ENCODE data around the gene LGMN.
"Not testable (repeated sequence)": the region's sequence is repeated elsewhere in the genome, so short reads cannot be mapped to it uniquely, and the experiment has no call there.

The LGMN gene

DNA sequence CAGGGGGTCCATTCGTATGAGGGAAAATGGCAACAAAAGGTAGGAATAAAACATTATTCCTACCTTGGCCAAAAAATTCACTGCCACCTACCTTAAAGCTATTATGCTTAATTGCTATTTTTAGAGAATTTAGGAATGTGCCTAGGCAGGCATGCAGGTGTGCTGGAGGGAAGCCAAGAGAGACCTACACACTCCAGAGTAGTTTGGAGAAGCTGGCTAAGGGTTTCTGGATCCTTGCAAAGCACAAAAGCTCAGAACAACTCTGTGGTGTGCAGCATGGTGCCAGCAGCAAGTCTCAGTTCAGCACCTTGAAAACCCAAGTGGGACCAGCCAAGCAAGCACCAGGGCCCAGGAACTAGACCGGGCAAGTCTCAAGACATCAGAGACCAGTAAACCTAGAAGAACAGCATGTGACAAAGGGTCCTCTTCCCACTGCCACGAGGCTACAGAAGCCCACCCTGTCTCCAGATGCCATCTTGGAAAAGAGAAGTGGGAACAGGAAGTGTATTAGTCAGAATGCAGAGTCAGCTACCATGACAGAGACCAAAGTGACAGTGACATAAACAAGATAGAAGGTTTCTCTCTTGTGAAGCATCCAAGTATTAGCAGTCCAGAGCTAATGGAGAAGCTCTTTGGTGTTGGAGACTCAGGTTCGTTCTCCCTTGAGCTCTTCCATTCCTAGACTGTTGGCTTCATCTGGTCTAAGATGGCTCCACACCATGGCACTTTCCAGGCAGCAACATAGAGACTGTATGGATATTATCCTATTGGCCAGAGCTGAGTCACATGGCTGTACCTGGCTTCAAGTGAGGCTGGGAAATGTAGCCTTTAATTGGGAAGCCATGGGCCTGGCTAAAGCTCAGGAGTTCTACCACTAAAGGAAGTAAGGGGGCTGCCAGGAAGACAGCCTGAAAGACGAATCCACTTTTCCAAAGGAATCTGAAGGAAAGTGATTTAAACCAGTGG, 15.5 kb upstream of the LGMN start:
- DNase-seq; in situ Hi-C loops (cut with MboI; ENCODE audit: low pct_unique_long_range_greater_than_20kb, low sequenced_read_pairs): not testable (repeated sequence)

DNA sequence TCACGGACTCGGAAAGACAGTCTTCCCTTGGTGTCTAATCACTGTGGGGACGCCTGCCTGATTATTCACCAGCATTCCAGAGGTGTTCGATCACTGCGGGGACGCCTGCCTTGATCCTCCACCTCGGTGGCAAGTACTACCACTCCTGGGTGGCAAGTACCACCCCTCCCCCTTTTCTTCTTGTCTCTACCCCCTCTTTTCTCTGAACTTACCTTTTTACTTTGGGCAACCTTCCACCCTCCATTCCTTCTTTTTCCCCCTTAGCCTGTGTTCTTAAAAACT, 12.0 kb upstream of the LGMN start:
- no peak for DNase-seq
- in situ Hi-C loops (cut with MboI; ENCODE audit: low pct_unique_long_range_greater_than_20kb, low sequenced_read_pairs): no loop called here

DNA sequence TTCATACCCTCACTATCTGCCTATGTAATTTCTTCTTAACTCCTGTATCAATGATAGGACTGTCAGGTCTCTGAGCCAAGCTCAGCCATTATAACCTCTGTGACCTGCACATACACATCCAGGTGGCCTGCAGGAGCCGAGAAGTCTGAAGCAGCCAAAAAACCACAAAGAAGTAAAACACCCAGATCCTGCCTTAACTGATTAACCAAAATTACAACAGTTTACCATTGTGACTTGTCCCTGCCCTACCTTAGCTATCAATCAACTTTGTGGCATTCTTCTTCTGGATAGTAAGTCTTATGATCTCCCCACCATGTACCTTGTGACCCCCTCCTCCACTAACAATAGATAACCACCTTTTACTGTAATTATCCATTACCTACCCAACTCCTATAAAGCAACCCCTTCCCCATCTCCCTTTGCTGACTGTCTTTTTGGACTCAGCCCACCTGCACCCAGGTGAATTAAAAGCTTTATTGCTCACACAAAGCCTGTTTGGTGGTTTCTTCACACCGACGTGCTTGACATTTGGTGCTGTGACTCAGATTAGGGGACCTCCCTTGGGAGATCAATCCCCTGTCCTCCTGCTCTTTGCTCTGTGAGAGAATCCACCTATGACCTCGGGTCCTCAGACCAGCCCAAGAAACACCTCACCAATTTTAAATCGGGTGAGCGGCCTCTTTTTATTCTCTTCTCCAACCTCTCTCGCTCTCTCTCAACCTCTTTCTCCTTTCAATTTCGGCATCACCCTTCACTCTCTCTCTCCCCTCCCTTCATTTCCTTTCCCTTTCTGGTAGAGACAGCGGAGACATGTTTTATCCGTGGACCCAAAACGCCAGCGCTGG, 11.5 kb upstream of the LGMN start:
- in situ Hi-C loops (cut with MboI; ENCODE audit: low pct_unique_long_range_greater_than_20kb, low sequenced_read_pairs): no loop called here
- DNase-seq: no peak

DNA sequence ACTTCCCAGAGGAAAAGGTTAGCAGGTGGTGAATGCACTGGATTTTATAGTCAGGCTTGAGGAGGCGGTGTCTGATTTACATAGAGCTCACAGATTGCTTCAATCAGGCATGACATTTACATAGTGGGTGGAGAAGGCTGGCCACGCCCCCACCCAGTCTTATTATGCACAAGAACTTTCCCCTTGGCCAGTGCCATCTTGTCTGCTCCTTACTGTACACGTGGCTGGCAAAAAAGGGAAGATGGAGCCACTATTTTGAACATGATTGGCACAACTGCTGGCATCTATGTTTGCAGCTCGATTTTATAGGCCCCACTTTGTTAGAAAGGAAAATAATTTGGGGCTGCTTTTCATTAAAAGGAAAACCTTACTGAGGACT, 10.9 kb upstream of the LGMN start:
- peak; percentile 69 for DNase-seq

DNA sequence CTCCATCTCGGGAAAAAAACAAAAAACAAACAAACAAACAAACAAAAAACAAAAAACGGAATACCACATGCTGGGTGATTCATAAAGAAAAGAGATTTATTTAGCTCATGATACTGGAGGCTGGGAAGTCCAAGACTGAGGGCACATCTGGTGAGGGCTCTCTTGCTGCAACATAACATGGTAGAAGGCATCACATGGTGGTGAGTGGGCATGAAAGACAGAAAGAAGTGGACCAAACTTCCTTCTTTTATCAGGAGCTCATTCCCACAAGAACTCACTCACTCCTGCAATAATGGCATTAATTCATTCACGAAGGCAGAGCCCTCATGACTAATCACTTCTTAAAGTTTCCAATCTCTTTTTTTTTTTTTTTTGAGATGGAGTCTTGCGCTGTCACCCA, 8.0 kb upstream of the LGMN start:
- in situ Hi-C loops (cut with MboI; ENCODE audit: low pct_unique_long_range_greater_than_20kb, low sequenced_read_pairs): no loop called here
- DNase-seq: no peak

More for the DNA sequence above, 10.9 kb upstream of the LGMN start:
- in situ Hi-C loops (cut with MboI; ENCODE audit: low pct_unique_long_range_greater_than_20kb, low sequenced_read_pairs): no loop called here

DNA sequence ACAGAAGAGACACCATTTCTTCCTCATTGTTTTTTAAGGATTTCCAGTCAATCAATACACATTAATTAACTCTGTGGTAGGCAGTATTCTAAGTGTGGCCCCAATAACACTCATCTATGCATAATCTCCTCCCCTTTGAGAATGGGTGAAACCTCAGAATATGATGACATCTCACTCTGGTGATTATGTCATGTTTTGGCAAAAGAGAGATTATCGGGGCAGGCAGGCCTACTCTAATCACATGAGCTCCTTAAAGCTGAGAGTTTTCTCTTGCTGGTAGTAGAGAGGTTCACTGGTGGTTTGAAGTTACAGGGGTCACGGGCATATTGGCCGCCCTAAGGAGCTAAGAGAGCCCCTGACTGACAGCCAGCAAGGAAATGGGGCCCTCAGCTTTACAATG, 7.1 kb upstream of the LGMN start:
- in situ Hi-C loops (cut with MboI; ENCODE audit: low pct_unique_long_range_greater_than_20kb, low sequenced_read_pairs): no loop called here
- DNase-seq: no peak

DNA sequence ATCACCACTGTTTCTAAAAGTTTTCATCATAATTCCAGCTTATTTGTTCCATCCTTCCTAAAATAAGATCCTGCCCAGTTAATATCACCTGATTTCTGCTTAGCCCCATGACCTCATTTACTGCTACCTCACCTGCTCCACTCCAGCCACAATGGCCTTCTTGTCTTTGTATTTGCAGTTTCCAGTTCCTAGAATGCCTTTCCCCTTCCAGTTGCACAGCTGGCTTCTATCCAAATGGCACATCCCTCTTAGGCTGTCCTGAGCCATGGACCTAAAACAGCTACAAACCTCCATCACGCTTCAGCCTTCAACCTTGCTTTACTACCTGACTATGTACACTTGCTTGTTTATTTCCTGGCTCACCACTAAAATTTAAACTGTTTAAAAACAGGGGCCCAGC, 6.5 kb upstream of the LGMN start:
- no peak for DNase-seq
- in situ Hi-C loops (cut with MboI; ENCODE audit: low pct_unique_long_range_greater_than_20kb, low sequenced_read_pairs): no loop called here

DNA sequence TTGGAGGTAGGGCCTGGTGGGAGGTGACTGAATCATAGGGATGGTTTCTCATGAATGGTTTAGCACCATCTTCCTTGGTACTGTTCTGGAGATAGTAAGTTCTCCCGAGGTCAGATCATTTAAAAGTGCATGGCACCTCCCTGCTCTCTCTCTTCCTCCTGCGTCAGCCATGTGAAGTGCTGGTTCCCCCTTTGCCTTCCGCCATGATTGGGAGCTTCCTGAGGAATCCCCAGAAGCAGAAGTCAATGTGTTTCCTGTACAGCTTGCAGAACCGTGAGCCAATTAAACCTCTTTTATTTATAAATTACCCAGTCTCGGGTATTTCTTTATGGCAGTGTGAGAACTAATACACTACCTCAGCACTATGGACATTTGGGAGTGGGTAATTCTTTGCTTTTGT, 4.8 kb upstream of the LGMN start:
- peak; percentile 82 for DNase-seq
- in situ Hi-C loops (cut with MboI; ENCODE audit: low pct_unique_long_range_greater_than_20kb, low sequenced_read_pairs): no loop called here

DNA sequence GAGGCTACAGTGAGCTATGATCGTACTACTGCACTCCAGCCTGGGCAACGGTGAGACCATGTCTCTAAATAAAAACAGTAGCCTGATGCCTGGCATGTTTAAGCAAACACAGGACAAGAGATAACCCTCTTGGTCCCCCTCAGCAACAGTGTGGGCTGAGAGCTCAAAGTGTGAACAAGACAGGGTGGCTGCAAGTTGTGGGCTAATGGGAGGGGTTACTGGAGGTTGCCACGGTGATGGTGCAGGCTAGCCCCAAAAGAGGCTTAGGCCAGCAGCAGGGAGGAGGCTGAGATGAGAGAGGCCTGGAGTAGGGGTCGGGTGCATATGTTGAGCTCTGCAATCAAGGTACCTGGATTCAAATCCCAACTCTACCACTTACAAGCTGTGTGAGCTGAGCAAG, 3.4 kb upstream of the LGMN start:
- in situ Hi-C loops (cut with MboI; ENCODE audit: low pct_unique_long_range_greater_than_20kb, low sequenced_read_pairs): no loop called here
- no peak for DNase-seq

DNA sequence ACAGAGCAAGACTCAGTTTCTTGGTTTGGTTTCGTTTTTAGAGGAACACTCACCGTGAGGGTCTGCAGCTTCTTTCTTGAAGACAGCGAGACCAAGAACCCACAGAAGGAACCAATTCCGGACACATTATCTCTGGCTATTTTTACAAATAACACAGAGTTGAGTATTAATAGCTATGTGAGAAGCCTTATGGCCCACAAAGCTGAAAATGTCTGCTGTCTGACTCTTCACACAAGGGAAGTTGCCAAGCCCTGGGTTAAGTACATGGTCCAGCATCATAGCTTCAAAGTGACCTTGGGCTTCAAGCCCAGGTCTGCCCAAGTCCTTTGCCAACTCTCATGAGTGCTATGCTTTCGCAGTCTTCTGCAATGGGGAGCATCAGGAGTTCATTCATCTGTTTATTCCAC, 2.6 kb upstream of the LGMN start:
- no peak for DNase-seq
- in situ Hi-C loops (cut with MboI; ENCODE audit: low pct_unique_long_range_greater_than_20kb, low sequenced_read_pairs): no loop called here

DNA sequence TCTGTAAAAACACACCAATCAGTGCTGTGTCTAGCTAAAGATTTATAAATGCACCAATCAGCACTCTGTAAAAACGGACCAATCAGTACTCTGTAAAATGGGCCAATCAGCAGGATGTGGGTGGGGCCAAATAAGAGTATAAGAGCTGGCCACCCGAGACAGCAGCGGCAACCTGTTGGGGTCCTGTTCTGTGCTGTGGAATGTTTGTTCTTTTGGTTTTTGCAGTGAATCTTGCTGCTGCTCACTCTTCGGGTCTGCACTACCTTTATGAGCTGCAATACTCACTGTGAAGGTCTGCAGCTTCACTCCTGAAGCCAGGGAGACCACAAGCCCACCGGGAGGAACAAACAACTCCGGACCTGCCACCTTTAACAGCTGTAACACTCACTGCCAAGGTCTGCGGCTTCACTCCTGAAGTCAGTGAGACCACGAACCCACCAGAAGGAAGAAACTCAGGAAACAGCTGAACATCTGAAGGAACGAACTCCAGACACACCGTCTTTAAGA, 1.8 kb upstream of the LGMN start:
- in situ Hi-C loops (cut with MboI; ENCODE audit: low pct_unique_long_range_greater_than_20kb, low sequenced_read_pairs): not testable (repeated sequence)
- DNase-seq: peak; percentile 70

DNA sequence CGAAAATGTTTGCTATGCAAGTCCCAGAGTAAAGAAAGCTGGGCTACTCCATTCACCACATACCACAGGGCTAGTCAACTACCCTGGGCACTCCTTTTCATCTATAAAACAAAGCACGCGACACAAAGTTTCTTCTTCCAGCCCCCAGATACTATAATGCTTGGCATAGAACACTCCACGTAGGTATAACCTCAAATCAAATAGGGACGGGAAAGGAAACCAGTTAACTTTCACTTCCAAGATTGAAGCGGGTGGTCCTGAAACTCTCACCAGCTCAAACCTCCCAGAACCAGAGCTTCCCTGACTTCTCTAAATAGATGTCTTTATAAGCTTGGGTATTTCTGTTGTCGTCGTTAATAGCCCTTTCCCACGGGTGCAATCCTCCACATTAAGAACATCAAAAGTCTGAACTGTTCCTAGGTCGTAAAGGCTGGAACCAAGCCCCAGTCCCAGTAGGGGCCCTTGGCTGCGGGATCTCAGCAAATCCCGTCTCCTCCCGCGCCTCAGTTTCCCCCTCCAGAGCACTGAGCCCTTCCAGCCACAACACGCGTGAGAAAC, 647 bp downstream of the LGMN start:
- DNase-seq: no peak
- in situ Hi-C loops (cut with MboI; ENCODE audit: low pct_unique_long_range_greater_than_20kb, low sequenced_read_pairs): no loop called here

DNA sequence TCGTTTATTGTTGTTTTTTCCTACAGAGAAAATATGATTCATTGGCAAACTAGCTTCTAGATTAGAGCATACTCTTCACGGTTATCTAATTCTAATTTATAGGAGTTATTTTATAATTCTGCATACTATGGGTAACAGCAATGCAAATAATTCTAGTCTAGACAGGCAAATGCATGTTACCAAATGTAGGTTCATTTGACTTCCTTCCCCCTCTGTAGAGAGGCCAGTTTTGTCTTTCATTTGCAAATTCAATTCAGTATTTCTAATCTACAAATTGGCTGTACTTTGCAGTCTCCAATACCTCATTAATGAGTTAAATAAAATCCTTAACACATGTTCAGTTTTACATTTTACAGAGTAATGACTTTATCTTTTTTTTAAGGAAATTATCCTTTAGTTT, 4.2 kb downstream of the LGMN start:
- DNase-seq: no peak
- in situ Hi-C loops (cut with MboI; ENCODE audit: low pct_unique_long_range_greater_than_20kb, low sequenced_read_pairs): no loop called here

DNA sequence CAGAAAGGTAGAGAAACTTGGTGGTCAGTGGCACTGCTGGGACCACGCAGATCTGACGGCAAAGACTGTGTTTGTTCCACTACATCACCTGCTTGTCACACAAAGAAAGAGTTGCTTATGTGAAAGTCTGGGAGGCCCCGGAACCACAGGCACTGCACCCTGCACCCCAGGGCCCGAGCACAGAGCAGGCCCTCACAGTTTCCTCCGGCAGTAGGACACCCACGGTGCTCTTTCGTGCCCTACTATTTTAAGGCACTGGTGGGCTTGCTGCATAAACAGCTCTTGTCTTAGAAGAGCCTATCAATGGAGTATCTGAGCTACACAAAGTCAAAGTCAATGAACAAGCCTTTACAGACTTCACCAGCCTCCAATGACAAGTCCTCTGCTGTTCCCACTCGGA, 8.0 kb downstream of the LGMN start:
- in situ Hi-C loops (cut with MboI; ENCODE audit: low pct_unique_long_range_greater_than_20kb, low sequenced_read_pairs): no loop called here
- no peak for DNase-seq

DNA sequence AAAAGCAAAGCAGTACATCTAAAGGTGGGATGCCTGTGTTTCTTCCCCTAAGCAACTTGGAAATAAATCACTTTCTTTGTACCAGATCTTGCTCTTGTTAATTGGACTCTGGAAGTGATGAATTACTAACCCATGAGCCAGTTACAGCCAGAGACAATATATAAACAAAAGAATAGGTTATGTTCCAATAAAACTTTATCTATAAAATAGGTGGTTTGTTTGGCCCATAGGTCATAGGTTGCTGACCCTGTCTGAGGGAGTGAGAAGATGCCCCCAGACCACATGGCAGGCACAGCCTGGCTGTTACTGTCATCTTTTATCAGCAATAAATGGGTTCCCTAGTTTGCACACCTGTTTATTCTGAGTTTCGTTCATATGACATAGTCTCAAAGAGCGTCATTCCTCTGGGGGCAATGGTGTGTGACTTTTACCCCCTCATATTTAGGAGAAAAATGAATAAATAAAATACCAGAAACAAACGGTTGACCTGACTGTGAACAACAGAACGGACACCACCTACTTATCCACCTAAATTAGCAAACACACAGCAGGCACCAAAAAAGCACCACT, 10.7 kb downstream of the LGMN start:
- in situ Hi-C loops (cut with MboI; ENCODE audit: low pct_unique_long_range_greater_than_20kb, low sequenced_read_pairs): no loop called here
- DNase-seq: no peak

DNA sequence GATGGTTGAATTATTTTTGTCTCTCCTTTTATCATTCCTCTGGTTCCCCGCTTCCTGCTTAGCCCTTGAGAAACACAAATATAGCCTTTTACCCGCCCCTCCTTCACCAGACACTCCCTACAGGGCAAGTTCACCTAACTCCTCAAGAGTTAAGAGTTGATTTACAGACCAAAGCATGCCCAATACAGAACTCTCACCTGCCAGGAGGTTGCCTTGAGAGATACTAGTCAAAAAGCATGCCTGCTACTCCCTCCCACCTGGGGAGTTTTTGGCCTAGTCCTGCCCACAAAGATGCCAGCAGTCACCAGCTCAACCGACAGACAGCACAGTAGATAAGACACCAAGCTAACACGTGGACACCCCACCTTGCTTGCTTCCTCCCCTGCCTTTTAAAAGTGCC, 11.2 kb downstream of the LGMN start:
- in situ Hi-C loops (cut with MboI; ENCODE audit: low pct_unique_long_range_greater_than_20kb, low sequenced_read_pairs): no loop called here
- DNase-seq: no peak

DNA sequence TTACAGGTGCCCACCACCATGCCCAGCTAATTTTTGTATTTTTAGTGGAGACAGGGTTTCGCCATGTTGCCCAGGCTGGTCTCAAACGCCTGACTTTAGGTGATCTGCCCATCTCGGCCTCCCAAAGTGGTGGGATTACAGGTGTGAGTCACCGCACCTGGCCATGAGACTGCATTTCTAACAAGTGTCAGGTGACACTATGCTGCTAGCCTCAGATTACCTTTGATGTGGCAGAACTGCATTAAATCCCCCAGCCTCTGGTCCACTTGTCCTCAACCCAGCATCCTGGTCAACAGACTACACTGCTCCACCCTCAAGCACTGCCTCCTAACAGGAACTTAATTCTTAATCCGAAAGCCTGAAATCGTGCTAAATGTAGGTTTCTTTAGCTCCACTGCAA, 13.1 kb downstream of the LGMN start:
- no peak for DNase-seq
- in situ Hi-C loops (cut with MboI; ENCODE audit: low pct_unique_long_range_greater_than_20kb, low sequenced_read_pairs): no loop called here

DNA sequence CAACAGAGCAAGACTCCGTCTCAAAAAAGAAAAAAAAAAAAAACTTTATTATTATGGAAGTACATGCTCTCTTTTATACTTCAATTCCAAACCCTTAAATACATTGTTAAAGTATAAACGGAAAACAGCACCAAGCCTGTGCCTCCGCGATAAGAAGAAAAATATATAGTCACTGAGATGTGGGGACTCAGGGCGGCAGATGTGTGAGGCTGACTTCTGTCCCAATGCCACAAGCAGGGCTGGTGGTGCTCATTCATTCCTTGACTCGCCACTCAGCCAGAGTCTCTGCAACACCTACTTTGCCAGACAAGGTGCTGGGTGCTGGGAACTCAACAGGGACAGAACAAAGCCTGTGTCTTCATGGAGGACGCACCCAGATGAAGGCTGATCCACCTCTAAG, 13.8 kb downstream of the LGMN start:
- DNase-seq: no peak
- in situ Hi-C loops (cut with MboI; ENCODE audit: low pct_unique_long_range_greater_than_20kb, low sequenced_read_pairs): no loop called here

DNA sequence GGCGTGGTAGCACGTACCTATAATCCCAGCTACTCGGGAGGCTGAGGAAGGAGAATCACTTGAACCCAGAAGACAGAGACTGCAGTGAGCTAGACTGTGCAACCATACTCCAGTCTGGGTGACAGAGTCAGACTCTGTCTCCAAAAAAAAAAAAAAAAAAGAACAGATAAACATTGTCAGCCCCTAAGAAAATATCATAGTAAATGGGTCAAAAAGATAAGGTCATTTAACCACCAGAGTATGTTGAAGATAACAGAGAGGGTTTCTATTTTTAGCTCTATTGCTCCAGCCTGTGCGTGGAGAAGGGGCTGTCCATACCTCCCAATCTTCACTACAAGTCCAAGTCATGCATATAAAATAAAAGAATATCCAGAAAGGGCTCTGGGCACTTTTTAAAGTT, 15.4 kb downstream of the LGMN start:
- peak; percentile 24 for DNase-seq
- in situ Hi-C loops (cut with MboI; ENCODE audit: low pct_unique_long_range_greater_than_20kb, low sequenced_read_pairs): no loop called here

DNA sequence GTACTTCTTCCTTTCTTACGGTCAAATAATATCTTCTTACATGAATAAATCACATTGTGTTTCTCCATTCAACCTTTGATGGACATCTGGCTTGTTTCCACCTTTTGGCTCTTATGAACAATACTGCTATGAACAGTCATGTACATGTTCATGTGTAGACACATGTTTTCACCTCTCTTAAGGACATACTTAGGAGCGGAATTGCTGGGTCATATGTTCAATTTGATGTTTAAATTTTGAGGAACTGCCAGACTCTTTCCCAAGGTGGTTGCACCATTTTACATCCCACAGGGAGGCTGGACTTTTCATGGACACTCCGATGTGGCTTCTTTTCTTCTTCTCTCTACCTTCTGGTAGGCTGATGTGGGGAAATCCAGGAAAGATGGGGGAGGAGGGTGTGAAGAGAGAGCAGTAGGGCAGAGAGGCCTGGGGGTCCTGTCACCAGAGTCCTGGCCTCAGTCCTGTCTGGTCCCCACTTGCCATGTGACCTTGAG, 16.8 kb downstream of the LGMN start:
- DNase-seq: no peak
- in situ Hi-C loops (cut with MboI; ENCODE audit: low pct_unique_long_range_greater_than_20kb, low sequenced_read_pairs): no loop called here
